GM12801 (cell line): Measurements from ENCODE around the gene SETBP1.

Experiments
- CTCF ChIP-seq: IDR thresholded peaks from one replicate; pipeline ENCODE4 v1.5.1; 2011; ENCODE audit warnings: control low read depth; ENCODE audit not compliant: insufficient read length; ENCODE audit errors: extremely low read depth

Gene SETBP1

GRCh38 chr18:44904768-44905167, 224.1 kb downstream of the SETBP1 start:
- no peak for TF ChIP-seq CTCF

- TF ChIP-seq CTCF, result no peak
Observed at GRCh38 chr18:44909191-44909719, 228.6 kb downstream of the SETBP1 start.

- TF ChIP-seq CTCF, result no peak
Observed at GRCh38 chr18:44911260-44911659, 230.6 kb downstream of the SETBP1 start.

GRCh38 chr18:44911773-44912172, 231.1 kb downstream of the SETBP1 start:
- TF ChIP-seq CTCF, result no peak

- TF ChIP-seq CTCF, result no peak
Observed at GRCh38 chr18:44912740-44913478, 232.2 kb downstream of the SETBP1 start.

GRCh38 chr18:44914028-44914427, 233.3 kb downstream of the SETBP1 start:
- TF ChIP-seq CTCF, result no peak

GRCh38 chr18:44915213-44915612, 234.5 kb downstream of the SETBP1 start:
- TF ChIP-seq CTCF, result no peak
